Renal pelvis (tissue), 12 donors: Measurements from ENCODE around the gene FBN1. TPM values are rescaled to one million over a fixed set of nuclear protein-coding genes. Genes with fewer than 3 reads are reported as not detected.

Source experiments
- DNase-seq: peaks from one replicate; pipeline ENCODE4 v3.0.0-alpha.2; 2013
- long read RNA-seq, 16 experiments: transcript quantifications; one replicate each; lab custom pipeline, GENCODE V29; 2026
- polyA plus RNA-seq, 3 donors: library from polyadenylated mRNA; unstranded; fragments of 120-200 nt; gene quantifications; one replicate each; pipeline ENCODE4 v1.2.1, GENCODE V29; 2013; ENCODE audit not compliant: insufficient read length in 3 of 3

FBN1 gene
- 100 to 1,000 TPM in 1 of 3 donors, 10 to 100 TPM in 2; 83.0 to 100 (median 83.5) TPM for polyA plus RNA-seq
- long read RNA-seq, donor 1, partial matches to known transcripts, result 13 of 13 reads
- long read RNA-seq, donor 1, other reads (novel, unspliced or antisense), result 0 of 13 reads
- long read RNA-seq, donor 2, full-length matches to known transcripts, result 1 of 24 reads
- long read RNA-seq, donor 2, partial matches to known transcripts, result 23 of 24 reads
- long read RNA-seq, donor 2, other reads (novel, unspliced or antisense), result 0 of 24 reads
- long read RNA-seq, donor 3, full-length matches to known transcripts, result 1 of 16 reads
- long read RNA-seq, donor 3, partial matches to known transcripts, result 15 of 16 reads
- long read RNA-seq, donor 3, other reads (novel, unspliced or antisense), result 0 of 16 reads
- long read RNA-seq, donor 4, full-length matches to known transcripts, result 1 of 6 reads
- long read RNA-seq, donor 4, partial matches to known transcripts, result 5 of 6 reads
- long read RNA-seq, donor 4, other reads (novel, unspliced or antisense), result 0 of 6 reads
- long read RNA-seq, donor 5, result 0 reads
- long read RNA-seq, donor 6, partial matches to known transcripts, result 10 of 10 reads
- long read RNA-seq, donor 6, other reads (novel, unspliced or antisense), result 0 of 10 reads
- long read RNA-seq, donor 7, full-length matches to known transcripts, result 1 of 29 reads
- long read RNA-seq, donor 7, partial matches to known transcripts, result 28 of 29 reads
- long read RNA-seq, donor 7, other reads (novel, unspliced or antisense), result 0 of 29 reads
- long read RNA-seq, donor 8, full-length matches to known transcripts, result 5 of 107 reads
- long read RNA-seq, donor 8, partial matches to known transcripts, result 102 of 107 reads
- long read RNA-seq, donor 8, other reads (novel, unspliced or antisense), result 0 of 107 reads
- long read RNA-seq, donor 9, full-length matches to known transcripts, result 3 of 25 reads
- long read RNA-seq, donor 9, partial matches to known transcripts, result 22 of 25 reads
- long read RNA-seq, donor 9, other reads (novel, unspliced or antisense), result 0 of 25 reads
- long read RNA-seq, donor 10, full-length matches to known transcripts, result 2 of 20 reads
- long read RNA-seq, donor 10, partial matches to known transcripts, result 18 of 20 reads
- long read RNA-seq, donor 10, other reads (novel, unspliced or antisense), result 0 of 20 reads
- long read RNA-seq, donor 11, full-length matches to known transcripts, result 1 of 10 reads
- long read RNA-seq, donor 11, partial matches to known transcripts, result 9 of 10 reads
- long read RNA-seq, donor 11, other reads (novel, unspliced or antisense), result 0 of 10 reads
- long read RNA-seq, donor 12, full-length matches to known transcripts, result 1 of 17 reads
- long read RNA-seq, donor 12, partial matches to known transcripts, result 16 of 17 reads
- long read RNA-seq, donor 12, other reads (novel, unspliced or antisense), result 0 of 17 reads
- long read RNA-seq, donor 13, partial matches to known transcripts, result 5 of 5 reads
- long read RNA-seq, donor 13, other reads (novel, unspliced or antisense), result 0 of 5 reads
- long read RNA-seq, donor 14, result 0 reads
- long read RNA-seq, donor 15, result 0 reads
- long read RNA-seq, donor 16, partial matches to known transcripts, result 24 of 25 reads
- long read RNA-seq, donor 16, other reads (novel, unspliced or antisense), result 0 of 25 reads

DNA sequence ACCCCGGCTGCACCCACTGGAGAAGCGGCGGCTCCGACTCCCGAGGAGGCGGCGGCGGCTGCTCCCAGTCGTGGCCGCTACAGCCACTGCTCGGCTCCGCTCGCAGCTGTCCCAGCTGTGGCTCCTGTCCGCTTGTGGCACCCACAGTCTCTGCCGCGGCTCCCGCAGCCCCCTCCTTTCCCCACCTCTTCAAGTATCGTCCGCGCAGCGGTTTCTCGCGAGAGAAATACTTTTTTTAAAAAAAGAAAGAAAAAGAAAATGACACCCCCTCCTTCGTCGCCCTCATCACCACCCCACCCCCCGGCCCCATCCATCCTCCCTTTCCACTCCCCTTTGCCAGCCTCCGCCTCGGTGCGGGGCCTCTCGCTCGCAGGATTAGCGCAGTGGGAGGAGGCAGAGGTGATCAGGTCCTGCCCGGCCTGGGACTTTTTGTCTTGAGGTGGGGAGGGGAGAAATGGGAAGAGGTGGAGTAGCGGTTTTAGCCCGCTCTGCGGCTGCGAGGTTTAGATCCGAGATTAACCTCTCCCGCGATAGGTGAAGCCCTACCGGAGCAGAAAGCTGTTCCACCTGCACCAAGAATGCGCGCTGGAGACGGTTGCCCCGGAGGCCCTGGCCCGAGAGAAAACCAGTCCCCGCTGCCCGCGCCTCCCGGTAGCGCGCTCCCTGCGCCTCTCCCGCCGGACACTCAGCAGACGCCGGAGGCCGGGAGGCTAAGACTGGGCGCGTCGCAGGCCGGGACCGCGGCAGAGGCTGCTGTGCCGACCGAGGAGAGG, at the start of gene FBN1:
Gene FBN1 (minus strand): TSS at position 152 of the 773 bp plus-strand sequence. CDS start 940 bp downstream, outside the sequence.
- DNase-seq, result peak; percentile 88

DNA sequence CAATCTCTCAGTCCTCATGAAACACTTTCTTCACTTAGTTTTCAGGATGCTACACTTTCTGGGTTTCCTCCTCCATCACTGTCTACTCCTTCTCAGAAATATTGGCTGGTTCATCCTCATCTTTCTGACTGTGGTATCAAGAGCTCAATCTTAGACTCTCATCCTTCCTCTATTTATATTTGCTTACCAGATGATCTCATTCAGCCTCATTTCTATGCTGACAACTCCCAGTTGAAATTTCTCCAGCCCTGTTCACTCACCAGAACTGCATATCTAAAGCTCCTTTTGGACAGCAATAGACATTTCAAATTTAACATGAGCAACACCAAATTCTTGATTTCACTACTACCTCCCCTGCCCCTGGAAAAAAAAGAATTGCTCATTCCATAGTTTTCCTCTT, 48.0 kb upstream of the FBN1 start:
- no peak for DNase-seq

DNA sequence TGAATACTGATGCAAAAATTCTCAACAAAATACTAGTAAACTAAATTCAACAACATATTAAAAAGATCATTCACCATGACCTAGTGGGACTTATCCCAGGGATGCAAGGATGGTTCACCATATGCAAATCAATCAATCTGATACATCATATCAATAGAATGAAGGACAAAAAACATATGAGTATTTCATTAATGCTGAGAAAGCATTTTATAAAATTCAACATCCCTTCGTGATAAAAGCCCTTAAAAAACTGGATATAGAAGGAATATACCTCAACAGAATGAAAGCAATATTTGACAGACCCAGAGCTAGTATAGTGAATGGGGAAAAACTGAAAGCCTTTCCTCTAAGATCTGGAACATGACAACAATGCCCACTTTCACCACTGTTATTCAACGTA, 43.0 kb upstream of the FBN1 start:
- no peak for DNase-seq

DNA sequence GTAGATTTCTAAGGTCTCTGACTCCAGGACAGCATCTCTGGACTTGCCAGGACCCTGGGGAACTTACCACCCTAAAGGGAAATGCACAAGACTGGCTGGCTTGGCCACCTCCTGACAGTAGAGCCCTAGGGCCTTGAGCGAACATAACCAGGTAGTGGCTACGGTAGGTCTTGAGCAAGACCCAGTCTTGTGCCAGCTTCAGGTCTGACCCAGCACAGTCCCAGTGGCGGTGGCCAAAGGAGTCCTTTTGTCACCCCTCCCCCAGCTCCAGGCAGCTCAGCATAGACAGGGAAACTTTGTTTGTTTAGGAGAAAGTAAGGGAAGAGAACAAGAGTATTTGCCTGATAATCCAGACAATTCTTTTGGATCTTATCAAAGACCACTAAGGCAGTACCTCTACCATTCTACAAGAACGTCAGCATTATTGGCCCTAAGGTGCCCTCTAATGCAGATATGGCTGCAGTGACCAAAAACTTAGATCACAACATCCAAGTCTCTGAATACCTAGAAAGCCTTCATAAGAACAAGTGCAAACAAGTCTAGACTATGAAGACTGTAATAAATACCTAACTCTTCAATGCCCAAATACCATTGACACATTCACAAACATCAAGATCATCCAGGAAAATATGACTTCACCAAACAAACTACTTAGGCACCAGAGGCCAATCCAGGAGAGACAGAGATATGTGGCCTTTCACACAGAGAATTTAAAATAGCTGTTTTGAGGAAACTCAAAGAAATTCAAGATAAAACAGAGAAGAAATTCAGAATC, 38.7 kb upstream of the FBN1 start:
- DNase-seq, result no peak

DNA sequence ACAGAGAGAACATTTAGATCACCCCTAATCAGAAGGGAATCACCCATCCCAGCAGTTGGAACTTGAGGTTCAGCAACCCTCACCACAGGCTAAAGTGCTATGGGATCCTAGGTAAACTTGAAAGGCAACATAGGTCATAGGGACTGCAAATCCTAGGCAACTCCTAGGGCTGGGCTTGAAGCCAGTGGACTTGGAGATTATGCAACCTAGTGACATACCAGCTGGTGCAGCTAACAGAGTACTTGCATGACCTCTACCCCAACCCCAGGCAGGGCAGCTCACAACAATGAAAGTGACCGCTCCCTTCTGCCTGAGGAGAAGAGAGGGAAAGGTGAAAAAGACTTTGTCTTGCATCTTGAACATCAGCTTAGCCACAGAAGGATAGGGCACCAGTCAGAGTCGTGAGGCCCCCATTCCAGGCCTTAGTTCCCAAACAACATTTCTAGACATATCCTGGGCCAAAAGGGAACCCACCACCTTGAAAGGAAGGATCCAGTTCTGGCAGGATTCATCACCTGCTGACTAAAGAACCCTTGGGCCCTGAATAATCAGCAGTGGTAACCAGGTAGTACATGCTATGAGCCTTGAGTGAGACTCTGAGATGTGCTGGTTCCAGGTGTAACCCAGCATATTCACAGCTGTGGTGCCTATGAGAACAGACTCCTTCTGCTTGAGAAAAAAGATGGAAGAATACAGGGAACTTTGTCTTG, 37.6 kb upstream of the FBN1 start:
- DNase-seq, result no peak

DNA sequence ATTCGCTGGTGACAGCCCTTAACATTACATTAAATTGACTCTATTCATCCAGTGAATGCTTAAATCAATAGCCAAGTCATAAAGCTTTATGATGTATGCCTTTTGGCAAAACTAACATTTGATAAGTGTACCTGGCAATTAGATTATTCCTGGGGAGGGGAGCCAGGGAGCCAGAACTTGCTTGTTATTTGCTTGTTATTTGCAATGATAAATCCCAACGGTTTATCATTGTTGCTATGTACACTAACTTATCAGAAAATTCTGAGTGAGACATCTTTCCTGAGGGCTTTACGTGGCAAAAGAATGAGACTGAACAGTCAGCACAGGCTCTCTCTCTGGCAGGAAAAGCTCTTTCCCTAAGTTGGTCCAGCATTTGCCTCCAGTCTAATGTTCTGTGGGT, 35.8 kb upstream of the FBN1 start:
- DNase-seq, result no peak

DNA sequence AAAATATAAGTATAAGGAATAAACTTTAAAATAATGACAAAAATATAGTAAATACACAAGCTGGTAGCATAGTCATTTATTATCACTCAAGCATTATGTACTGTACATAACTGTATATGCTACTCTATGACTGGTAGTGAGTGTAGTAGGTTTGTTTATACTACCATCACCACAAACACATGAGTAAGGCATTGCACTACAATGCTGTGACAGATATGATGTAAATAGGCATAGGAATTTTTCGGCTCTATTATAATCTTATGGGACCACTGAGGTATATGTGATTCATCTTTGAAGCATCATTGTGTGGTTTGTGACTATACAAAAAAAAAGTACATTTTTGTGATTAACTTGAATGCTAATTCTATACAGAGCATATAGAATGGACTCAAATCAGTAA, 35.3 kb upstream of the FBN1 start:
- DNase-seq, result no peak

DNA sequence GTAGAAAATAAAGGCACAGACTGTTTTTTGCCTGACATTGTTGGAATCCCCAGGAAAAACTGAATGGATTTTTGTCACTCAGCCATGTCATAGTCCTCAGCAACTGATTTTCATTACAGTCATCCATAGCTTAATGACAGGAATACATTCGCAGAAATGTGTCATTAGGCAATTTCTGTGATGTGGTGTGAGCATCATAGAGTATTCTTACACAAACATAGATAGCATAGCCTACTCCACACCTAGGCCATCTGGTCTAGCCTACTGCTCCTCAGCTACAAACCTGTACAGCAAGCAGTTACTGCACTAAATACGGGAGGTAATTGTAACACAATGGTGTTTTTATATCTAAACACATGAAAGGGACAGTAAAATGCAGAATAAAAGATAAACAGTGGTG, 34.4 kb upstream of the FBN1 start:
- DNase-seq, result no peak

DNA sequence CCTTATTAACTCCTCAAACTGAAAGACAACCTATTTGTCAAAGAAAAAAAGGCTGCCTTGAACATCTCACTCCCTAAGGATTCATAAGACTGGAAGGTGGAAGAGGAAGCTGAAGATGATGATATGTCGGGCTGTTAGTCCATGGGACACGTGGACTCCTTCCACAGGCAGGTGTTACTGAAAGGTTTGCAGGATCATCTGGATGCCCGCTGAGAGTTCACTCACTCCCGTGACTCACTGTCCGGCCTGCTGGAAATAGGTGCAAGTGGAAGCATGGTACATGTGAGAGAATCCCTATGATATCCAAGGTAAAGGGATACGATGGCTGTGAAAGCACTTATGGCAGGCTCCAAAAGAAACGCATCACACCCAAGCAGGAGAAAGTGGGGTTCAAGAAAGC, 33.3 kb upstream of the FBN1 start:
- no peak for DNase-seq

DNA sequence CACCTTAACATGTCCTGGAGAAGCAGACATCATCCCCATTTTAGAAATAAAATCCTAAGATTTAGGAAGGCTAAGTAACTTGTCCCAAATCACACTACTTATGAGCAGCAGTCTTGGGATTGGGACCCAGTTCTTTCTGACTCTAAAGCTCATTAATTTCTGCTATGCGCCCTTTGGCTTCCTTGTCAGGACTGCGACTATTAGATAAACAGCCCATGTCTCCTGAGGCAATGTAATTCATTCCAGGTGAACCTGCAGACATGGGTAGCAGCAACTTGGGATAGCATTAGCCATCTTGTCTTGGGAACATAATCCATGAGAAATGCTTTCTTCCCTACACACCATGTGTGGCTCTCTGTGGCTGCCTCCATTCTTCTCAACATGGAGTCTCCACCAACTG, 32.3 kb upstream of the FBN1 start:
- DNase-seq, result no peak

DNA sequence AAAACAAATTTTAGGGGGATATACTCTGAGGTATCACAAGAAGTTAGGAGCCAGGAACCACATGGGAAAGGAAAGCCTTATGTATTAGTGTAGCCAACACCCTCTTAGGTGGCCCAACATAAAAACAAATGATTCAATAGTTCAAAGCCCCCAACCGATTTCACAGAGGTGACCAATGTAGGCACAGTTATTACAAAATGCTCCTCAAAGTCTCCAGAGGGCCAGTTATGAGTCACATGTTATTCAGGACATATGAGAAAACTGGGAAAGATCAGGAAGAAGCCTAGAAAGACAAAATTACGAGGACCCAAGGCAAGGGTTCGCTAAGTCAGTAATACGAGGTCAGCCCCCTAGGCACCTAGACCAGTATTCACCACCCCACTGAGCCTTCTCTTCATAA, 29.9 kb upstream of the FBN1 start:
- DNase-seq, result no peak

DNA sequence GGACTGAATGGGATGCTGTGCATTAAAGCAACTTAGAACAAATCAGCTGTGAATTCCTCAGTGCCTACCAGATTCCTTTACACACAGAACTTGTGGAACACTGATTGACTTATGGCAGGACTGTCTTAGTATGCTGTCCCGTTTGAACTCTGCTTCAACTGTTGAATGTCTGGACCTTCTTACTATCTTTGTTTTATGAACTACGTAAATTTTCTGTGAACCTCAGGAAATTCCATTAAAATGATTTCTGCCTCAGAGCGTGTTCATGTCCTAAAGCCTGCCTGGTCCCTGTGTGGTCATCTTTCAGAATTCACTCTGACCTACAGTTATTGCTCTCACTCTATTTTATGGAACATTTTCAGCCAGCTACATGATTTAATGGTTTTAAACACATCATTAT, 29.4 kb upstream of the FBN1 start:
- peak; percentile 8 for DNase-seq

DNA sequence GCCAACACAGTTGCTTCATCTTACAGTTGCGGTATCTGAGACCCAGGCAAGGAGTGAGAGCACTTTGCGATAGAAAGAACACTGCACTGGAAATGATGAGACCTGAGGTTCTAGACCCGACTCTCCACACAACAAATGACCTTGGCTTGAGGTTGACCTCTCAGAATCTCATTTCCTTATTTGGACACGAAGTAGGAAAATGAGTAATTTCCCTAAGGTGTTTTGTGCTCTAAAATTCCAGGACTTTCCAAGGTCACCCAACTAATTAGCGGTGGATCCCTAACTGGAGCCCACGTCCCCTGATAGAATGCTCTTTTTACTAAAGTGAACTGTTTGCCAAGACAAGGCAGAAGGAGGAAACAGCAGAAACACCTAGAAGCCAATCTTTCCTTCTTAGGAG, 26.7 kb upstream of the FBN1 start:
- no peak for DNase-seq

DNA sequence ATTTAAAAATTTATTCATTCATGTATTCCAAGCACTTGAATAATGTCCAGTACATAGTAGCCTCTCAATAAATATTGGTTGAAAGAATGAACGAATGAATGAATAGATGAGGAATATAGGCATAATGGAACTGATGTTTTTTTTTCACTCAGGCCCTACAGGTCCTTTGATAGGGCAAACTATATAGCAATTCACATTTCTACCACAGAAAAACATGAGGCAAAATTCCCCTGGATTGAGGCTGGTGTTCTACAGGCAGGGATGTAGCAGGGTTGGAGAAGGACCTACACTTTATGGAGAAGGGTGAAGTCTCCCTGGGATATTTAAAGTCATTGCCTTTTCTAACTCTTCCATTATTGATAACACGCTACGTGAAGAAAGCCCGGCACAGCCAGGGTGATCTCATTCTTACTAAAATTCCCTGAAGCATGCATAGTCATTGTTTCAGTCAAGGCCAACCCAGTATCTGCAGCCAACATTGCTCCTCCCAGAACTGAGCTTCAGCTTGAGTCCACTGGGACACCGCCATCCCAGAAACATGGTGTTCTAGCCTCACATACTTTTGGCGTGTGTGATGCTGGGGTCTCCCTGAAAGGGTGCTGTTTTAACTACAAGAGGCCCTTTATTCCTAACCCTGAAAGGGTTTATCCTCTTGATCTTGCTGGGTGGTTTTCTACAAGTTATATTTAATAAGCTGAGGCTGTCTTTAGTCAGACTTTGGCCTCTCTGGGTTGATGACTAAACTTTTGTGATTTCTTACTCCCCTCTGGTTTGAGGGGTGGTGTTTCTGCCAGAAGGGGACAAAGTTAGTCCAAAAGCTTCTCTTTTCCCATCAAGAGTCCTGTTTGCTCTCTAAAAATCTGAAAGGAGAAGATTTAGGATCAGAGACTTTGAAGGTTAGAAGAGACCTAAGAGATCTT, 25.9 kb upstream of the FBN1 start:
- DNase-seq, result no peak

DNA sequence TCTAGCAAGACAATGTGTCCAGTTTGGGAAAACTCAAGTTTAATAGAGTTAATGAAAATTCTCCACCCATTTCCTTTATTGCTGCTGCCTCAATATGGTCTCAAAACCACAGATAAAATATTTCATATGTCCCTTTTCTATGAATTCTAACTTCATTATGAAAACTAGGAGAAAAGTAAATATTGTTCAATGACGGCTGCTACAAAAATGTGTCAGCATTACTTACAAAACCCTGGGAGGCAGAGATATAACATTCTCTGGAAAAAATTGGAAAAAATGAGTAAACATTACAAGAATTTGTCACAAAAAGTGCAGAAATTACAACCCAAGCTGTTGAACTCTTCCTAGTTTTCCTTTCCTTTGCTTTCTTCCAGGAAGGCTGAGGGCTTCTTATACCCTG, 22.2 kb upstream of the FBN1 start:
- DNase-seq, result no peak

DNA sequence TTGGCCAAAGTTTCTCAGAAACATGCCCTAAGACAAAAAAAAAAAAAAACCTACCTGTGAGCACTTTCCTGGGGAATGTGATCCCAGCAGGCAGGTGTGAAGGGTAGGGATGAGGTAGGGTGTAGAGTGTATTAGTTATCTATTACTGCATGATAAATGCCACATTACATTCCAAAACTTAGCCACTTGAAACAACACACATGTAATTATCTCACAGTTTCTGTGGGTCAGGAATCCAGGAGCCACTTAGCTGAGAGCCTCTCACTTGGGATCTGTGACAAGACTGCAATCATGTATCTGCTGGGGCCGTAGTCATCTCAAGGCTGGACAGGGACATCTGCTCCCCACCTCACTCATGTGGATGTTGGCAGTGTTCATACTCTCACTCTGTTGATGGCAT, 18.9 kb upstream of the FBN1 start:
- no peak for DNase-seq

DNA sequence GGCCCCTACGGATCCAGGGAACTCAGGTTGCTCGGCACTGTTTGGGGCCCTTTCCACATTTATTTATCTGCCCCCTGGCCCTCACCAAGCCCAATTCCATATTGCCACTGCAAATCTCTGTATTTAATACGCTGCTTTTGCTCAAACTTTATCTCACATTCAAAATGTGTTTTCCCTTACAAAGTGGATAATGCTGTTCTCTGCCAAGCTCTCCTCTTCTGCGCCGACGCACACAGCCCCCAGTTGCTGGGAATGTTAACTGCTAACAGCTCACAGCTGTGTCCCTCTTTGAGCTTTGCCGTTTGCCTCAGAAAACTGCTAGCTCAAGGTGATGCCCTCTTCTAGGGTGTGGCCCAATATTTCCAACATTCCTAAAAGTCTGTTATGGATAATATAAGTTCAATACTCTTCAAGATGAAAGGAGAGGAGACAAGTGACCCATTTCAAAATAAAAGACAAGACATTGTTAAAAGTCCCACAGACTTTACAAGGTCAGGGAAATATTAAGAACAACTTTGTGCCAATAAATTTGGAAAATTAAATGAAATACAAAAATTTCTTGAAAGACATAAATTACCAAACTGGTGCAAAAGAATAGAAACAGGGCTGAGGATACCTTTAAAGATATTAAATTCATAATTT, 12.6 kb upstream of the FBN1 start:
- DNase-seq, result peak; percentile 45
